ENCODE data around the gene RHO.
"Not testable (repeated sequence)": the region's sequence is repeated elsewhere in the genome, so short reads cannot be mapped to it uniquely, and the experiment has no call there.

Gene RHO

DNA sequence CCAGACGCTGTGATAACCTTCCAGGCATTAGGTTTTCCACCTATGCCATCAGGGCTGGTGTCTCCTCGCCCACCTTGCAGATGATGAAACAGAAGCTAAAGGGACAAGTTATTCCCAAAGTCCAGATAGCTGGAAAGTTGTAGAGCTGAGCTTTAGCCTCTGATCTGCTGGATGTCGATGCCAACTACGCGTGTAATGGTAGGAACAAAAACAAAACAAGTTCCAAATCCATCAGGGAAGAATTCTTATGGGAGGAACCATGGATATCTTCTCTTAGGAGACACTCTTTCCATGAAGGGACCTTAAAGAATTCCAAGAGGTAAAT lies 28.1 kb upstream of the RHO start:
- DNase-seq: no peak

DNA sequence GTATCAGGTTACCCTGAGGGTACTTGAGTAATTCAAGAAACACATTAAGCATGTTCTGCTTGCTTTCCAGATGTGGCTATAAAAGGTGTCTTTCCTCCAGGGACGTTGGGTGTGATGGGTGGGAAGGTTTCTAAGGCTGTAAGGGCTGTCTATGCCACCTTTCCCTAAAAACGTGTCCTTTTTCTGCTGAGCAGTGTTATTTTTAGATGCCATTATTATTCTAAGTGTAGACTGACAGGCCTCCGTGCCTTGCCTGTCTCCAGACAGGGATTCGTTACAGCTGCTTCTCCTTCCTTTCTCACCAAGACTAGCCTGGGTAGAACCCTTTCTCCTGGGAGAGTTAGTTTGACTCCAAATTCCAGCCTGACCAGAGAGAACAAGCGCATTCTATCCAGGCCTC lies 26.8 kb upstream of the RHO start:
- no peak for DNase-seq

DNA sequence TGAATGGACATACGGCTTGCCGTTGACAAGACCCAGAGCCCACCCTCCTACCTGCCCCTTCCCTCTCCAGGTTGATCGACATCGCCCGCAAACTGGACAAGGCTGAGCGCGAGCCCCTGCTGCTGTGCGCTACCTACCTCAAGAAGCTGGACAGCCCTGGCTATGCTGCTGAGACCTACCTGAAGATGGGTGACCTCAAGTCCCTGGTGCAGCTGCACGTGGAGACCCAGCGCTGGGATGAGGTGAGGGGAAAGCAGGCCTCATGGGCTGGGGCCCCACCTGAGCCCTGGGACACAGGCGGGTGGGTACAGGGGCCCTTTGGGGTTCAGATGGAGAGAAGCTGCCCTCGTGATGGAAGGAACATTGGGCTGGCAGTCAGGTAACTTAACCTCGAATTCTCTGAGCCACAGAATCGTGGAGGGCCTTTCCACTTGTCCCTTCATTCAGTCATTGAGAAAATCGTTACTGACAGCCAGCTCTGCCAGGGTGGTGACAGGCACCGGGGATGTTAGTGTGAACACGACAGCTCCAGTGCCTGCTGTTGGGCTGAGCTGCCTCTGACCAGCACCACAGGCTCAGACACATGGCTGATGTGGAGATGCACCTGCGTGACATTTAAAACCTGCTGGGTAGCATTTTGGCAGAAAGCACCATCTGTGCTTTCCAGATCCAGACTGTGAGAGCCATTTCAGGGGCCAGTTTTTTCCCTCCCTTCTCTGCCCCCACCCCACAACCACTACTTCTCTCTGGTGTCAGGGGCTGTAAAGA lies 25.6 kb upstream of the RHO start:
- DNase-seq: no peak

DNA sequence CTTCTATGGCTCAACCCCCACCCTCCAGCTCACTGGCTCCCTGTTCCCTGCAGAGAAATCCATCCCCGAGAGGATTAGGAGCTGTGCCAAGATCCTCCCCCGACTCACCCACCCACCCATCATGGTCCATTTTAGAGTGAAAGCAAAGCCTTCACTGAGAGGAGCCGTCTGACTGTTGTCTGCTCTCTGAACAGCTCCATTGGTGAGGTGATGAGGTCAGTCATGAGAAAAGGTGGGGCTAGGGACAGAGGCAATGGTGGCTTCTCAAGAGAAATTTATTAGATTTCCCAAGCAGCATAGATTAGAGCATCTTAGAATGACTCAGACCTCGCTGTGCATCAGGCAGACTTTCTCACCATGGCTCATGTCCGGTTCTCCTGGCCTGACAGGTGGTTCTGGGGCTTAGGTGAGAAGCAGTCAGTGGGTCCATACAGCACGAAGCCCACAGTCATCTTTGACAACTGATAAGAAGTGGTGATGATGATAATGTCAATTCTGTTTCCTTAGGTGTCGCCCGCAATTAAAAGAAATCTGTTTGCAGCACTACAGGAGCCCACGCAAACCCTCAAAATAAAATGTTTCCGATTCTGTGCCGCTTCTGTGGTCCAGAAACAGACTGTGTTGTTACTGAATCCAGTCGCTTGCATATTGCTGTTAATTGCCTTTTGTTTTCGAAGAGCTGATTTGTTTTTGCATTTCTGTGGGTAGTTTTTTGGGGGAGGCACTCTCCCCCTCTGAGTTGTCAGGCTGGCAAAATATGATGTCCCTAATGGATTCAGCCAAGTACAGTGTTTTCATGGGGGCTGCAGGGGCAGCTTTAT lies 24.8 kb upstream of the RHO start:
- DNase-seq: no peak

DNA sequence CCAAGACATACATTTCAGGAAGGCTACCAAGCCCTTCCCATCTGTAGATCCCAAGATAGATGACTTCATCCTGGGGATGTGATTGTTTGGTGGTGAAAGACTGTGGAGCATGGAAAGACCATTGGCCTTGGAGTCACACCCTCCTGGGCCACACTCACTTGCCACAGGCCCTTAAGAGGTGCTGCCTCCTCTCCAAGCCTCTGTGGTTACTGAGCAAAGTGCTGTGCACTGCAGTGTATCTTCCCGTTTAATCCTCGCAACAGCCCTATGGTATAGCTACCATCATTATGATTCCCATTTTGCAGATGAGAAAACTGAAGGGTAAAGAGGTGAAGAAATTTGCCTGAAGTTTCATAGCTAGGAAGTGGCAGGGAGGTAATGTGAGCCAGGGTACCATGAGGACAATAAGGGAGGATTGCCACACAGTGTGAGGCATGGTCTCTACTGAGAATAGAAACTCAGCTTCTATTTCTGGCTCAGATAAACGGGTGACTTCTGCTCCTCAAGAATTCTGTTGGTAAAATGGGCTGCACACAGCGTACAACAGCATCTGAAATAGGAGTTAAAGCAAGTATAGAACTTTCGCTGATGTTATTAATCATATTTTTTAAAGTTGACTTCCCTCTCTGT lies 23.9 kb upstream of the RHO start:
- DNase-seq: no peak

DNA sequence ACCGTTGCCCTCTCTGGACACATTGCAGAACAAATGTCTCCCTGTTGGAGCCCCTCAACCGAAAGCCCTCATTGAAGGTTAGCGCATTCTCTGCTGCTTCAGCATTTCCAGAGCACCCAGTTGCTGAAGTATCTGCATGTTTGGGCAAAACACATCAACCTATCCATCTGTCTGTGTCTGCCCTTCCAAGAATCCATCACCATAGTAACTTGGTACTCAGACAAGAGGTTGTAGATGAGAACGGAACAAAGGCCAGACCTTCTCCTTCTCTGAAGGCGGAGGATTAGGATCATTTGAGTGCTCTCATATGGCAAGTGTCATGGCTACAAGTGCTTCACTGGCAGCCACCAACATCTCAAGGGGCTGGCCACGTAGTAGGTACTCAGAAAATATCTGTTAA lies 23.1 kb upstream of the RHO start:
- DNase-seq: no peak

DNA sequence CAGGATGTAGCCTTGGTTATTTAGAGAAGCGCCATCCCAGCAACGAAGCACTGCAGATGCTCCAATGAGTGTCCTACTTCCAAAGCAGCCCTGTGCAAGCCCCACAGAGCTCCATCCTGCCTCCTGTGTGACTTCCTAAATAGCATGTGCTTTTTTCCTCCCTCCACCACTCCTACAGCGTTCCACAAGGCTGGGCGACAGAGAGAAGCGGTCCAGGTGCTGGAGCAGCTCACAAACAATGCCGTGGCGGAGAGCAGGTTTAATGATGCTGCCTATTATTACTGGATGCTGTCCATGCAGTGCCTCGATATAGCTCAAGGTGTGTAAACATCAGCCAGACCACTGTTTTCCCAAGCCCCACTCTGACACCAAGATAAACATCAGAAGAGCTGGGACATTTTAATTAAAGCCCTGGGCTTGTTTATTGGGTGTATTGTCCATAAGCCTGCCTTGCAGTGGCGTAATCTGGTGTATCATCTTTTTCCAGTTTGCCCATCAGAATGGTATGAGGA lies 22.2 kb upstream of the RHO start:
- DNase-seq: no peak

DNA sequence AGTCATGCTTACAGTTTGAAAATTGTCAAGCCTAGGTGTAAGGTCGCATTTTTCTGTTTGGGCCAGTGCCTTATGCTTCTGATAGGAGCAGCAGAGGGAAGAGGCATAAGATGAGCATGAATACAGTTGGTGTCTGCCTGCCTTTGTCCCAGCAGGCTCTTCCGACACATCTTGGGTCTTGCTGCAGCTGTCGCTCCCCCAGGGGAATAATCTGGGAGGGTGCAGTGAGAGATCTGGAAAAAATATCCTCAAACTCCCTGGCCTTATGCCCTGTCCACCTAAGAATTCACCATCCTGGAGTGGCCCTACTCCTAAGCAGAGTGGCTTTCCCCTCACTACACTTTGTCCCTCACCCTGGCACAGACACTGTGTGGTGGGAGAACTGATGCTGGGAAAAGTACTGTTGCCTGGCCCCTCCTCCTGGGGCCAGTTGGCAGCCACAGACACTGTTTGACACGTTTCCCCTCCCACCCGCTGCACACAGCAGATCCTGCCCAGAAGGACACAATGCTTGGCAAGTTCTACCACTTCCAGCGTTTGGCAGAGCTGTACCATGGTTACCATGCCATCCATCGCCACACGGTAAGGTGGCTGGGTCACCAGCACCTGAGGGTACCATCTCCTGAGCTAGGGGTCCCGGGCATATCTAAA lies 21.1 kb upstream of the RHO start:
- DNase-seq: no peak

DNA sequence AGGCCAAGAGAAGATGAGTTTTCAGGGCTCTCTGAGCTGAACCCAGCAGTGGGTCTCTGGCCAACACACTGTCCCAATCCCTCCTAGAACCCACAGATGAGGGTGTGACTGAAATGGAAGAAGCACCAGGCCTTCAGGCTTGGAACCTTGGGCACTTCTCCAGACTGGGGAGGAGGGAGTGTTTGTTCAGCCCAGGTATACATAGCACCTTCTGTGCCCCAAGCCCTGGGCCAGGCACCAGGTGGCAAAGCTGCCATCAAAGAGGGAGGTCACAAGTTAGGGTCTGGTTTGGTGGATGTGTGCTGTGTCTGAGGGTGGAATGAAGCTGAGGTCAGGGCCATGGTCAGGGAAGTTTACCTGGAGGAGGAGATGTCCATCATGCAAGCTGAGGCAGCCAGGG lies 15.8 kb upstream of the RHO start:
- DNase-seq: no peak

DNA sequence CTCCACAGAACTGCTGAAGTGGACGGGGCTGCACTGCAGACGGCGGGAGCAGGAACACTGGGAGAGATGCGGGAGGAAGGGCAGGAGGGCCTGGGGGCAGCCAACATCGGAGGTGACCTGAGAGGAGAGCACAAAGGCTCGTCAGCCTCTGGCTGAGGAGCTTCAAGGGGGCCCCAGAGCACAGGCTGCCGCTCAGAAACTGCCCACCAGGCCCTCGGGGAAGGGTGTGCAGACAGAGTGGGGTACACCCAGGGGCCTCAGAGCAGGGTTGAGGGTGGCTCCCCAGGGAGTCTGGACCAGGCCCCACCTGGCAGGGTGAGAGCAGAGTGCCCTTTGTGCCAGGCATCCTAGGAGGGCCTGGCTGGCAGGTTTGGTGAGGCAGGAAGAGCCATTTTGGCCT lies 14.7 kb upstream of the RHO start:
- DNase-seq: no peak

DNA sequence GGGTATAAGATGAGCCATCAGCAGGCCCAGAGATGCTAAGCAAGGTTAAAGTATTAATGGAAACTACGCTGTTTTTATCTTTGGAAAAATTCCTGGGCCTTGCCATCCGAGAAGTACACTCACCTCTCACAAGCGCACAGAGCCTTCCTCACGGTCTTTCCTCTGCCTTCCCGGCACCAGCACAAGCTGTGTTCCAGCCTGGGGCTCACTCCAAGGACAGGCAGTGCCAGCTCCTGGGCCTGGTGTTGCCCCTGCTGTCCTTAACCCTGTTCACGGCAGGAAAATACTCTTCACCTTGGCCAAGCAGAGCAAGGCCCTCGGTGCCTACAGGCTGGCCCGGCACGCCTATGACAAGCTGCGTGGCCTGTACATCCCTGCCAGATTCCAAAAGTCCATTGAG lies 14.3 kb upstream of the RHO start:
- DNase-seq: no peak

DNA sequence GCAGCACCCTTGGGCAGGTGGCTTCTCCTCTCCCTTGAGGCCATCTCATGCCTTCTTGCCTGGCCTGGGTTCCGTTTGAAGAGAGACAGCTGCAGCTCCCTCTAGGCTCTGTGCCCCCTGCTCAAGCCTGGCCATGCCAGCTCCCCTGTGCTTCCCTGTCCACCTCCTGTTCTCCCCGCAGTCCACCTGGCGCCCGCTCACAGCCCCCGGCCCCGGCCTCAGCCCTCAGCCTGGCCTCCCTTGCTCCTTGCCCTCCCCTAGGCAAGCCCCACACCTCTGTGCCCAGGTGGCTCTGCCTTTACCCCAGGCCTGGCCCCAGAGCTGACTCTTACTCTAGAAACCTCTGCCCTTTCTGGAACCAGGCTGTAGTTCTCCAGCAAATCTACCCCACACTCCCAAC lies 13.9 kb upstream of the RHO start:
- no peak for DNase-seq

DNA sequence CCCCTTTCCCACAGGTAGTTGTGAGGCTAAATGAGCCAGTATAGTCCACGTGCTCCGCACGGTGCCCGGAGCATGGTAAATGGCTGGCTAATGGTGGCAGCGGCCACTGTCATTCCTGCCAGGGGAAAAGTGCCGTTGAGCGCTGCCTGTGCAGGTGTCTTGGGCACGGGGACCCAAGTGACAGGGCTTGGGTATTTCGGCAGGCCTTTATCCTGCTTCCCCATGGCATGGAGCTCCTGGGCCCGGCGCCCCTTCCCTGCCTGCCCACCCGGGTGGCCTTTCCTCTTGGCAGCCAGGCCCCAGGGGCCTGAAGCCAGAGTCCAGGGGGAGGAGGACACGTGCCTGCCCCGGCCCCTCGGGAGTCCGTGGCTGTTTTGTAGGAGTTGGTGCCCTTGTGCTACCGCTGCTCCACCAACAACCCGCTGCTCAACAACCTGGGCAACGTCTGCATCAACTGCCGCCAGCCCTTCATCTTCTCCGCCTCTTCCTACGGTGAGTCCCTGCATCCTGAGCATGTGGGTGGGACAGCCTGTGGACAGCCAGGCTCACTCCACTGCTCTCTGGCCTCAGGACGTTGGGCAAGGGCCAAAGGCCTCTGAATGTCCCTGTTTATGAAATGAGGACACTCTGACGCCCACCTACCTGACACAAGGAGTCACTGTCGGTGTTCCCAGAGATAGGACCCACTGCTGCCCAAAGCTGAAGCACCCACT lies 13.2 kb upstream of the RHO start:
- DNase-seq: not testable (repeated sequence)

DNA sequence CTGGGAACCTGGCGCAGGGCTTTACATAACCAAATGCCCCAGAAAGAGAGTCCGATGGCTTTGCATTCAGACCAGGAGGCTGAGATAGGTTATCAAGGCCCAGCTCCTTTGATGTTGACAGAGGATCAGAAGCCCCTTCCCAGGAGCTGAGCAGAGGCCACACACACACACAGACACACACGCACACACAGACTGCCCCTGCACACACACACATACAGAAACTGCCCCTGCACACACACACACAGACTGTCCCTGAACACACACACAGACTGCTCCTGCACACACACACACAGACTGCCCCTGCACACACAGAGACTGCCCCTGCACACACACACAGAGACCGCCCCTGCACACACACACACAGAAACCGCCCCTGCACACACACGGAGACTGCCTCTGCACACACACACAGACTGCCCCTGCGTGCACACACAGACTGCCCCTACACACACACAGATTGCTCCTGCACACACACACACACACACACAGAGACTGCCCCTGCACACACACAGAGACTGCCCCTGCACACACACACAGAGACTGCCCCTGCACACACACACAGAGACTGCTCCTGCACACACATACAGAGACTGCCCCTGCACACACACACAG lies 12.5 kb upstream of the RHO start:
- DNase-seq: not testable (repeated sequence)

DNA sequence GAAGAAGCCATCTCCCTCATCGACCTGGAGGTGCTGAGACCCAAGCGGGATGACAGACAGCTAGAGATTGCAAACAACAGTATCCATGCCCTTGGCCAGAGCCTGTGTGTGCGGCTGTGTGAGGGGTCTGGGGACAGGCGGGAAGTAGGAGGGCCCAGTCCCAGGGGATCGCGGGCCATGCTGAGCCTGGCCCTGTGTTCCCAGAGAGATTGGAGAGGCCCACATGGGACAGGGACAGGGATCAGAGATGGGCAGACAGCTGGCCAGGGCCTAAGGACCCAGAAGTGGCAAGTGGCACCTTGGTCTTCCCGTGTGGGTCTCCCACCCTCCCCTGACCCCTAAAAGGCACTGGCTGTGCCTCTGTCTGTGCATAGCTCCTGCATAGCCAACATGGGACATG lies 10.9 kb upstream of the RHO start:
- DNase-seq: no peak

DNA sequence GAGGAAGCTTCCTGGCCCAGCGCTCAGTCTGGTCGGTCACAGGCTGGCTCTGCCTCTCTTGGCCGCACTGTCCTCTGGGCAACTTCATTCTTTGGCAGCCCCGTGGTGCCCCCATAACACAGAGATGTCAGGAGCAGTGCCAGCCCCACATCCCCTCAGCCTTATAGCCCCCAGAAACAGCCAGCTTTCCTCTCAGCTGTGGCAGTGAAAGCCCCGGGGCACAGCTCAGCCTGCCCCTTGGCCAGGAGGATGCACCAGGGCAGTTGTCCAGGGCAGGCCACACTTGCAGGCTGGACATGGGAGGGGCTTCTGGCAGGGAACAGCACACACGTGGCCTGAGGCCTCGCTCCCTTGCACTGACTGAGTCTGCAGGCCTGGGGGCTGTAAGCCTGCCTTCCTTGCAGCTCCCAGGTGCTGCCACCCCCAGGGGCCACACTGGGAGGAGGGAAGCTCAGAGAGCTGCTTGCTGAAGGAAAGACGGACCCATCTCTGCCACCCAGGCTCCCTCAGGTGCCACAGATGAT lies 10.3 kb upstream of the RHO start:
- no peak for DNase-seq

DNA sequence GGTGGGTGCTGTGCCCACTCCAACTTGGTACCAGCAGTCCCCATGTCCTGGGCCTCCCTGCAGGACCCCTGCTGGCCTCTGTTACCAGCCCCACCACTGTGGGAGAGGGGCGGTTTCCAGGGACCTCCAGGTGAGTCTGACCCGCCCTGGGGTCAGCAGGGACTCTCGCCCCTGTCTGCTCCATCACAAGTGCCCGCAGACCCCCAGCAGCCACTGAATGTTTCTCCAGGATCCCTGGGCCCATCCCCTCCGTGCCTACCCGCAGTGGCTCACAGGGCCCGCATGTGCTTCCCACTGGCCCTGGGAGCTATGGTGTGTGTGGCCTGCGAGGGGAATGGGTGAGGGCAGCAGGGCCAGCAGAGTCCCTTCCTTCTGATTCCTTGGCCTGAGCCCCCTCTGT lies 9.9 kb upstream of the RHO start:
- no peak for DNase-seq

DNA sequence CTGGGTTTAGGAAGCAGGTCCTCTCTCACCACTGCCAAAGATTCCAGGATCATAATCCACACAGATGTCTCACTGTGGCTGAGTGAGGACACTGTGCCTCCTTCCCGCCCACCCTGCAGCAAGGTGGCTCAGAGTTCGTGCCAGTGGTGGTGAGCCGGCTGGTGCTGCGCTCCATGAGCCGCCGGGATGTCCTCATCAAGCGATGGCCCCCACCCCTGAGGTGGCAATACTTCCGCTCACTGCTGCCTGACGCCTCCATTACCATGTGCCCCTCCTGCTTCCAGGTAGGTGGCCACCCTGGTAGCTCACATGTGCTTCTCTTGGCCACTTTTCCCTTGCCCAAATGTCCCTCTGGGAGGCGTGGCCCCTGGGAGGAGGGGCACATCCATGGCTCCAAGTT lies 9.0 kb upstream of the RHO start:
- DNase-seq: no peak

DNA sequence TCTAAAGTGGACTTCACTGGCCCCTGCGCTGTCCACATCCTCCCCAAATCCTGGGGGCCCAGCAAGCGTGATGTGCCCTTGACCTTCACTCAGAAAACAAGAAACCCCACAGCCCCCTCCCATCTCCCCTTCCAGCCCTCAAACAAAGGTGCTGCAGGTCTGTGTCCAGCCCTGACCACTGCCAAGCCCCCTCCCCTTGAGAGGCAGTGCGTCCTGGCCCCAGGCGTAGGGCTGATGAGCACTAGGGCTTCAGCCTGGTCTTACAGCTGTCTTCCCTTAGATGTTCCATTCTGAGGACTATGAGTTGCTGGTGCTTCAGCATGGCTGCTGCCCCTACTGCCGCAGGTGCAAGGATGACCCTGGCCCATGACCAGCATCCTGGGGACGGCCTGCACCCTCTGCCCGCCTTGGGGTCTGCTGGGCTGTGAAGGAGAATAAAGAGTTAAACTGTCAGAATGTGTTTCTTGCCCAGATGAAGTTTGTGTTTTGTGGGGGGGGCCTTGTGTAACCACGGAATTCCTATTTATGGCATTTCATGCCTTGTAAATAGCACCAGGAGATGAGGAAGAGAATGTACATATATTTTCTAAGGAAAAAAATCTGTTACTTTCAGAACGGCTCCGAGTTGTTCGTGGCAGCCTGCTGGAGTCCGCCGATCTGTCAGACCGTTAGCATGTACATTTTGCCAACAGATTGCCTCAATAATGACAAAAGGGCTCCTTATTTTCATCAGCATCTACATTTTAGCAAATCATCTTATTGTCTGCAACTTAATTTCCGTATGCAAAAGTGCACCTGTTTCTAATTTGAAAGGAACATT lies 8.3 kb upstream of the RHO start:
- no peak for DNase-seq

DNA sequence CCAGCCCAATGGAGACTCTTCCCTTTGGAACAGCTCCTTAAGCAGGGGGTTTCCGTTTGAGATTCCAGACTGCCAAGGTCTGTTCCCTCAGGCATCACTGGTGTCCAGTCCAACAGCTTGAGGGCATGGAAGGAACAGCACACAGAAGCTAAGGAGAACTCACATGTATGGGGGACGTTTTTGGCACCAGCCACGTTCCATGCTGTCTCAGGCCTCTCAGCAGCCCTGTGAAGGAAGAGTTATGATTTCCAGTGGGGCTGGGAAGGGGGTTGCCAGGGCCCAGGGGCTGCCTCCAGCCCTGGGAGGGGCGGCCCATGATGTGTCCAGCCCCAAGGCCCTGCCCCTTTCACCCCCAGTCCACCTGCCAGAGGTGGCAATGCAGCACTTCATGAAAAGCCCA lies 7.5 kb upstream of the RHO start:
- no peak for DNase-seq

DNA sequence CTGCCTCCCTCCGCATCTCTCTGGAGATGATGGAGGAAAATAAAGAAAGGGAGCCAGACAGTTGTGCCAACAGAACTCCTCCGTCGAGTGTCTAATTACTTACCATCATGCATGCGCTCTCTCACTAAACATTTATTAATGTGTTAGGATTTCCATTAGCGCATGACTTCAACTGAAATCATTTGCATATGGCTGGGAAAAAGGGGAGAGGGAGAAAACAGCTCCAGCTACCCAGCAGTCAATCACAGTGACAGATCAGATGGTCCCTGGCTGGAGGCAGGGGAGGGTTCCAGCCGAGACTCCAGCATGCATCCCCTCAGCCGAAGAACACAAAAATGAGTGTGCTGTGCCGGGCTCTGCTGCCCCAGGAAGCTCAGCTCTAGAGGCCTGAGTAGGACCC lies 6.8 kb upstream of the RHO start:
- no peak for DNase-seq

All from HCEC 1CT (cell line).